ENCODE measurements around the gene APLP2. TPM values are rescaled to one million over a fixed set of nuclear protein-coding genes. Genes with fewer than 3 reads are reported as not detected.
"Not testable (repeated sequence)": the region's sequence is repeated elsewhere in the genome, so short reads cannot be mapped to it uniquely, and the experiment has no call there.

The APLP2 gene
- total RNA-seq, 1 experiment from 2014 or later, result 210 TPM

GRCh38 chr11:130192845-130193267, 123.2 kb downstream of the APLP2 start:
- no peak overlapping the region for H3K27ac ChIP-seq (ENCODE audit: low read depth, low read length)
- ChIA-PET POLR2A (no interaction called here), RAD21 (ENCODE audit: low non-redundant PET in 1 of 2, low total read pairs in 2 of 2, uncharacterized antibody in 2 of 2, unreplicated experiment in 2 of 2) (no interaction called here), CTCF (no interaction called here)
- no peak overlapping the region for H2AFZ ChIP-seq (ENCODE audit: low read depth, low read length, poor library complexity, severe bottlenecking)
- intact Hi-C loops (cut with micrococcal nuclease), result no loop called here
- no peaks in the 10 kb centered on the region for H3K9me3 ChIP-seq (ENCODE audit: control insufficient read depth in 1 of 2, insufficient read depth in 1 of 2, low read depth in 1 of 2, low read length in 2 of 2)
- H3K4me1 ChIP-seq (ENCODE audit: control insufficient read depth in 1 of 2, insufficient read depth in 2 of 2, low read length in 2 of 2), result no peaks in the 10 kb centered on the region
- no peaks in the 10 kb centered on the region for H3K27me3 ChIP-seq (ENCODE audit: insufficient read depth, low read length)
- H4K20me1 ChIP-seq (ENCODE audit: insufficient read depth), result no peaks in the 10 kb centered on the region
- H3K36me3 ChIP-seq (ENCODE audit: control insufficient read depth in 1 of 2, insufficient read depth in 2 of 2, low read length in 2 of 2), result peaks cover 4 to 6% of the 10 kb centered on the region in 2 experiments; a peak in 3 of 4 replicates
- H3K9me2 ChIP-seq (ENCODE audit: insufficient read depth), result no peaks in the 10 kb centered on the region
- no peak overlapping the region for H3K4me2 ChIP-seq (ENCODE audit: low read length)
- H3K4me3 ChIP-seq (replicated peaks in 1 of 2; ENCODE audit: low read depth in 1 of 2, low read length in 2 of 2), result no peak overlapping the region
- no peak overlapping the region for H3K9ac ChIP-seq (ENCODE audit: low read length)
- peaks cover 9% of the 10 kb centered on the region; the same call in 1 of the 2 replicates for H3K79me2 ChIP-seq (ENCODE audit: insufficient read depth, low read length)
- no TSS peak for BruUV-seq (replicated peaks)
- DNase-seq (ENCODE audit: low read depth, low spot score) (no peak), ATAC-seq (no peak)
- TF ChIP-seq RAD21 (IDR thresholded peaks at IDR 0.05; ENCODE audit: low read depth) (no peak), SP1 (IDR thresholded peaks at IDR 0.05; ENCODE audit: low read depth) (no peak), ZNF274 (IDR thresholded peaks at IDR 0.05; ENCODE audit: low read depth, low read length) (no peak), EZH2phosphoT487 (IDR thresholded peaks at IDR 0.05; ENCODE audit: borderline replicate concordance) (no peak), MAX (IDR thresholded peaks at IDR 0.05) (no peak), ELF1 (IDR thresholded peaks at IDR 0.05; ENCODE audit: borderline replicate concordance, low read depth) (no peak), TCF7L2 (IDR thresholded peaks at IDR 0.05; ENCODE audit: borderline replicate concordance, extremely low read depth, insufficient read depth, insufficient read length) (no peak), EZH2 (IDR thresholded peaks at IDR 0.05) (no peak), EGR1 (IDR thresholded peaks at IDR 0.05; ENCODE audit: low read depth) (no peak), CBX3 (IDR thresholded peaks at IDR 0.05; ENCODE audit: low read depth) (no peak), FOSL1 (IDR thresholded peaks at IDR 0.05; ENCODE audit: low read depth) (no peak), ZFX (IDR thresholded peaks at IDR 0.05) (no peak), POLR2A (IDR thresholded peaks at IDR 0.05; ENCODE audit: borderline replicate concordance, extremely low read depth, insufficient read depth, insufficient read length) (no peak), CEBPB (IDR thresholded peaks at IDR 0.05; ENCODE audit: low read depth) (no peak), CTCF (IDR thresholded peaks at IDR 0.05 in 2 of 3, conservative IDR thresholded peaks at IDR 0.05 in 1 of 3; ENCODE audit: borderline replicate concordance in 1 of 3, insufficient read depth in 1 of 3, low read depth in 2 of 3, low read length in 2 of 3) (no peak), POLR2AphosphoS5 (IDR thresholded peaks at IDR 0.05; ENCODE audit: low read depth, low read length) (no peak), YY1 (IDR thresholded peaks at IDR 0.05; ENCODE audit: extremely low read depth, insufficient replicate concordance, low read depth, low read length) (no peak)
- TF ChIP-seq, protein P1, sequence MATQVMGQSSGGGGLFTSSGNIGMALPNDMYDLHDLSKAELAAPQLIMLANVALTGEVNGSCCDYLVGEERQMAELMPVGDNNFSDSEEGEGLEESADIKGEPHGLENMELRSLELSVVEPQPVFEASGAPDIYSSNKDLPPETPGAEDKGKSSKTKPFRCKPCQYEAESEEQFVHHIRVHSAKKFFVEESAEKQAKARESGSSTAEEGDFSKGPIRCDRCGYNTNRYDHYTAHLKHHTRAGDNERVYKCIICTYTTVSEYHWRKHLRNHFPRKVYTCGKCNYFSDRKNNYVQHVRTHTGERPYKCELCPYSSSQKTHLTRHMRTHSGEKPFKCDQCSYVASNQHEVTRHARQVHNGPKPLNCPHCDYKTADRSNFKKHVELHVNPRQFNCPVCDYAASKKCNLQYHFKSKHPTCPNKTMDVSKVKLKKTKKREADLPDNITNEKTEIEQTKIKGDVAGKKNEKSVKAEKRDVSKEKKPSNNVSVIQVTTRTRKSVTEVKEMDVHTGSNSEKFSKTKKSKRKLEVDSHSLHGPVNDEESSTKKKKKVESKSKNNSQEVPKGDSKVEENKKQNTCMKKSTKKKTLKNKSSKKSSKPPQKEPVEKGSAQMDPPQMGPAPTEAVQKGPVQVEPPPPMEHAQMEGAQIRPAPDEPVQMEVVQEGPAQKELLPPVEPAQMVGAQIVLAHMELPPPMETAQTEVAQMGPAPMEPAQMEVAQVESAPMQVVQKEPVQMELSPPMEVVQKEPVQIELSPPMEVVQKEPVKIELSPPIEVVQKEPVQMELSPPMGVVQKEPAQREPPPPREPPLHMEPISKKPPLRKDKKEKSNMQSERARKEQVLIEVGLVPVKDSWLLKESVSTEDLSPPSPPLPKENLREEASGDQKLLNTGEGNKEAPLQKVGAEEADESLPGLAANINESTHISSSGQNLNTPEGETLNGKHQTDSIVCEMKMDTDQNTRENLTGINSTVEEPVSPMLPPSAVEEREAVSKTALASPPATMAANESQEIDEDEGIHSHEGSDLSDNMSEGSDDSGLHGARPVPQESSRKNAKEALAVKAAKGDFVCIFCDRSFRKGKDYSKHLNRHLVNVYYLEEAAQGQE (IDR thresholded peaks at IDR 0.05; ENCODE audit: low read depth), result no peak

GRCh38 chr11:130193551-130193950, 123.9 kb downstream of the APLP2 start:
- DNase-seq (ENCODE audit: low read depth, low spot score); BruUV-seq (replicated peaks); H3K36me3 ChIP-seq (ENCODE audit: control insufficient read depth in 1 of 2, insufficient read depth in 2 of 2, low read length in 2 of 2); H3K27me3 ChIP-seq (ENCODE audit: insufficient read depth, low read length); POLR2A ChIA-PET; H3K27ac ChIP-seq (ENCODE audit: low read depth, low read length); H3K9me3 ChIP-seq (ENCODE audit: control insufficient read depth in 1 of 2, insufficient read depth in 1 of 2, low read depth in 1 of 2, low read length in 2 of 2); intact Hi-C loops (cut with micrococcal nuclease); H2AFZ ChIP-seq (ENCODE audit: low read depth, low read length, poor library complexity, severe bottlenecking); RAD21 ChIA-PET (ENCODE audit: low non-redundant PET in 1 of 2, low total read pairs in 2 of 2, uncharacterized antibody in 2 of 2, unreplicated experiment in 2 of 2); H3K79me2 ChIP-seq (ENCODE audit: insufficient read depth, low read length); H3K9ac ChIP-seq (ENCODE audit: low read length); H4K20me1 ChIP-seq (ENCODE audit: insufficient read depth); H3K9me2 ChIP-seq (ENCODE audit: insufficient read depth); H3K4me3 ChIP-seq (replicated peaks in 1 of 2; ENCODE audit: low read depth in 1 of 2, low read length in 2 of 2); H3K4me2 ChIP-seq (ENCODE audit: low read length); H3K4me1 ChIP-seq (ENCODE audit: control insufficient read depth in 1 of 2, insufficient read depth in 2 of 2, low read length in 2 of 2); ATAC-seq; CTCF ChIA-PET: not testable (repeated sequence)
